Cardiac fibroblast (primary cell): ENCODE measurements around the gene OPCML.

Source experiments
- DNase-seq, 2 donors: peaks; one replicate each; pipeline versions ENCODE4 v3.0.0 to v3.0.0-alpha.2; 2010; ENCODE audit warnings: low read depth in 2 of 2
- H3K4me3 ChIP-seq, 2 donors: replicated peaks in 1 of 2; 1 replicate in 1 of 2; 2 replicates in 1 of 2; pipeline ENCODE4 v1.5.1; 2011; ENCODE audit warnings: low read depth in 2 of 2, low read length in 2 of 2, mild to moderate bottlenecking in 2 of 2, moderate library complexity in 1 of 2
- TF ChIP-seq, protein P1 (sequence below): IDR thresholded peaks from one replicate; pipeline ENCODE4 v1.5.1; 2011; ENCODE audit warnings: low read depth, mild to moderate bottlenecking, low read length, inconsistent platforms

Gene OPCML

GRCh38 chr11:133243832-133244231 lies 288.5 kb downstream of the OPCML start:
- TF ChIP-seq, protein P1, sequence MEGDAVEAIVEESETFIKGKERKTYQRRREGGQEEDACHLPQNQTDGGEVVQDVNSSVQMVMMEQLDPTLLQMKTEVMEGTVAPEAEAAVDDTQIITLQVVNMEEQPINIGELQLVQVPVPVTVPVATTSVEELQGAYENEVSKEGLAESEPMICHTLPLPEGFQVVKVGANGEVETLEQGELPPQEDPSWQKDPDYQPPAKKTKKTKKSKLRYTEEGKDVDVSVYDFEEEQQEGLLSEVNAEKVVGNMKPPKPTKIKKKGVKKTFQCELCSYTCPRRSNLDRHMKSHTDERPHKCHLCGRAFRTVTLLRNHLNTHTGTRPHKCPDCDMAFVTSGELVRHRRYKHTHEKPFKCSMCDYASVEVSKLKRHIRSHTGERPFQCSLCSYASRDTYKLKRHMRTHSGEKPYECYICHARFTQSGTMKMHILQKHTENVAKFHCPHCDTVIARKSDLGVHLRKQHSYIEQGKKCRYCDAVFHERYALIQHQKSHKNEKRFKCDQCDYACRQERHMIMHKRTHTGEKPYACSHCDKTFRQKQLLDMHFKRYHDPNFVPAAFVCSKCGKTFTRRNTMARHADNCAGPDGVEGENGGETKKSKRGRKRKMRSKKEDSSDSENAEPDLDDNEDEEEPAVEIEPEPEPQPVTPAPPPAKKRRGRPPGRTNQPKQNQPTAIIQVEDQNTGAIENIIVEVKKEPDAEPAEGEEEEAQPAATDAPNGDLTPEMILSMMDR, result no peak
- no peak overlapping the region for H3K4me3 ChIP-seq
- DNase-seq, result no peak

DNA sequence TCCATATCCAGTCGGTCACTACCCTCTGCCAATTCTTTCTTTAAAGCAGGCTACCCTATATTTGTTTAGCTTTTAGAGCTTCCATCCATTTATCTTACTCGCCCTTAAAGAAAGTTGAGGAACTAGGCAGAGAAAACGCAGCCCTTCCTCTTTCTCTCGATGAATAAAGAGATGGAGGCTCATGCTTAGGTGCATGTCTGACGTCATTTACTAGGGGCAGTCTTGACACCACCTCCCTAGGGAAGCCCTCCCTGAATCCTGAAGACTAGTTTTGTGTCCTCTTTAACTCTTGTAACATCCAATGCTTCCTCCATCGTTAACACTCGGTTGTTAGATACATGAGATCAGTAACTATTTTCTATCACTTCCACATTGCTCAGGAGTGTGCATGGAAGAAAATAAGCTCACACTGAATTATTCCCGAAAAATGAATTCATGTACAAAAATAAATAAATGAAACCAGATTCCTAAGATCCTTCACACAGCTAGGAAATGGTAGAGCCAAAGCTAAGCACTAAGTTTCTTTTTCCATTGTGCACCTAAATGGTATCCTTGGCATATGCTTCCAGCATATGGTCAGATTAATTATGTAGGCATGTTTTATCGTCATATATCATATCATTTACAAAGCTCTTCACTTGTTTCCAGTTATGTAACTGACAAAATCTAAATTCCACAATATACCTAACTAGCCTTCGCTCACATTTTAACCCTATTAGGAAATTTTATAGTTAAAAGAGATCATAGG lies 291.2 kb downstream of the OPCML start:
- no peak for DNase-seq
- TF ChIP-seq, protein P1, result no peak
- H3K4me3 ChIP-seq, result no peak overlapping the region

DNA sequence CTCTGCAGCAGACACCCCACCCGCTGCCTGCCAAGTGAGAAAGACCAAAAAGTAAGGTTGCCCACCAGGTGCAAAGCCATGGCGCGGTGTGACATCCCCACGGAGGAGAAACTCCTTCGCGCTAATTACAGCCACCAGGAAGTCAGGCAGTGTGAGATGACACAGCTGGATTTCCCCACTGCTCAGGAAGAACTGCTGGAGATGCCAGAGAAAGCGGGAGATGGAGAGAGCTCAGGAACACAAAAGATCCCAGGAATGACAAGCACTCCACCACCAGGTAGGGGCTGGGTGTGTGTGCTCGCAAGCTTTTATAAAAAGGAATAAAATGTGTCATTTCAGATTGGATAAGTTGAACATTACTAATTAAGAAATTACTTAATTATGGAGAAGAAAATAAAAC lies 292.7 kb downstream of the OPCML start:
- TF ChIP-seq, protein P1, result no peak
- no peak overlapping the region for H3K4me3 ChIP-seq
- no peak for DNase-seq

GRCh38 chr11:133238495-133238894 lies 293.8 kb downstream of the OPCML start:
- TF ChIP-seq, protein P1, result no peak
- no peak overlapping the region for H3K4me3 ChIP-seq
- no peak for DNase-seq

- H3K4me3 ChIP-seq, result no peak overlapping the region
- DNase-seq, result no peak
- TF ChIP-seq, protein P1, result no peak
Observed at GRCh38 chr11:133238027-133238426, 294.3 kb downstream of the OPCML start.

GRCh38 chr11:133235381-133235780 lies 296.9 kb downstream of the OPCML start:
- TF ChIP-seq, protein P1, result no peak

GRCh38 chr11:133234883-133235282 lies 297.4 kb downstream of the OPCML start:
- H3K4me3 ChIP-seq, result no peak overlapping the region
- DNase-seq, result no peak
- TF ChIP-seq, protein P1, result no peak

More at GRCh38 chr11:133235381-133235780, 296.9 kb downstream of the OPCML start:
- no peak overlapping the region for H3K4me3 ChIP-seq
- DNase-seq, result no peak
